ENCODE results near the gene JAM2. TPM values are rescaled to one million over a fixed set of nuclear protein-coding genes. Genes with fewer than 3 reads are reported as not detected.
A peak's percentile ranks its signal among the peaks of the same experiment; 100 is the strongest.

The JAM2 gene
- polyA plus RNA-seq, 3 donors = 0.01 TPM; not detected in 2

DNA sequence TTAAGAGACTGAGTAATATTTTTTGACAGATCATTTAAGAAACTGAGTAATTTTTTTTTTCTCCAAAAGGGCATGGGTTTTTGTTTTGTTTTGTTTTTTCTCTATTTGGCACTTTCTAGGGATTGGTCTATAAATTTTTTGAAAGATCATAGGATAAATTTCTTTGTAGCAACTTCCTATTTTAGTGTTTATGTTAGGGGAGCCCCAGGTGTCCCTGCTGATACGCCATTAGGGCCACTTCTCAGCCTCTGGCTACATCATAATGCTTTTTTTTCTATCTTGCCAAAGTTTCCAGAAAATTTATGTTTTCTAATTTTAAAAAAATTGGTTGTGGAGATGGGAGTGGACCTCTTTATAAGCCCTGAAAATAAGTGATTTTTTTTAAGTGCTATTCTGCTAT, 98.4 kb downstream of the JAM2 start:
- Histone ChIP-seq H3K27ac (ENCODE audit: low read depth in 1 of 2, low read length in 2 of 2) (no peak overlapping the region), H4K20me1 (ENCODE audit: insufficient read depth, low read length) (peaks cover 21% of the 10 kb centered on the region), H3K9ac (ENCODE audit: insufficient read depth, low read length, poor library complexity, severe bottlenecking) (no peak overlapping the region), H2AFZ (ENCODE audit: insufficient read depth, low read depth, low read length, poor library complexity, severe bottlenecking) (no peak overlapping the region), H3K4me3 (replicated peaks in 1 of 3; ENCODE audit: low read depth in 2 of 3, low read length in 3 of 3) (no peak overlapping the region), H3K4me2 (replicated peaks; ENCODE audit: extremely low read depth, low read length, poor library complexity, severe bottlenecking) (no peak overlapping the region), H3K79me2 (ENCODE audit: insufficient read depth, low read length) (peaks cover 87% of the 10 kb centered on the region), H3K9me3 (replicated peaks in 1 of 2; ENCODE audit: control insufficient read depth in 1 of 2, insufficient read depth in 1 of 2, low read length in 2 of 2) (no peaks in the 10 kb centered on the region), H3K4me1 (ENCODE audit: control insufficient read depth in 1 of 2, insufficient read depth in 2 of 2, low read length in 2 of 2) (peaks cover 20 to 33% of the 10 kb centered on the region in 2 donors), H3K27me3 (ENCODE audit: control insufficient read depth in 2 of 2, insufficient read depth in 2 of 2, low read length in 2 of 2) (no peaks in the 10 kb centered on the region), H3K36me3 (replicated peaks in 1 of 2; ENCODE audit: control insufficient read depth in 1 of 2, insufficient read depth in 2 of 2, low read length in 2 of 2) (peaks cover 7 to 28% of the 10 kb centered on the region in 2 donors)
- Mint-ChIP-seq H3K4me3 (no peak overlapping the region), H3K27me3 (ENCODE audit: low read depth in 3 of 3) (no peaks in the 10 kb centered on the region), H3K36me3 (peaks cover 12 to 17% of the 10 kb centered on the region in 2 donors), H3K27ac (peak overlapping the region in 1 of 7 donors; percentile 31), H3K4me1 (peaks cover 35% of the 10 kb centered on the region), H3K9me3 (no peaks in the 10 kb centered on the region)
- DNase-seq = no peak
- no CpG with 5 or more reads among the region's 1 CpG for WGBS (ENCODE audit: insufficient coverage)
- intact Hi-C loops (cut with micrococcal nuclease) = loop anchor here (5.0 to 10.0 kb wide), 2 partner anchors 130 to 283 kb away; partner anchors contain the start of gene MRPL39 (in 1 of the 2)
- TF ChIP-seq, protein P1, sequence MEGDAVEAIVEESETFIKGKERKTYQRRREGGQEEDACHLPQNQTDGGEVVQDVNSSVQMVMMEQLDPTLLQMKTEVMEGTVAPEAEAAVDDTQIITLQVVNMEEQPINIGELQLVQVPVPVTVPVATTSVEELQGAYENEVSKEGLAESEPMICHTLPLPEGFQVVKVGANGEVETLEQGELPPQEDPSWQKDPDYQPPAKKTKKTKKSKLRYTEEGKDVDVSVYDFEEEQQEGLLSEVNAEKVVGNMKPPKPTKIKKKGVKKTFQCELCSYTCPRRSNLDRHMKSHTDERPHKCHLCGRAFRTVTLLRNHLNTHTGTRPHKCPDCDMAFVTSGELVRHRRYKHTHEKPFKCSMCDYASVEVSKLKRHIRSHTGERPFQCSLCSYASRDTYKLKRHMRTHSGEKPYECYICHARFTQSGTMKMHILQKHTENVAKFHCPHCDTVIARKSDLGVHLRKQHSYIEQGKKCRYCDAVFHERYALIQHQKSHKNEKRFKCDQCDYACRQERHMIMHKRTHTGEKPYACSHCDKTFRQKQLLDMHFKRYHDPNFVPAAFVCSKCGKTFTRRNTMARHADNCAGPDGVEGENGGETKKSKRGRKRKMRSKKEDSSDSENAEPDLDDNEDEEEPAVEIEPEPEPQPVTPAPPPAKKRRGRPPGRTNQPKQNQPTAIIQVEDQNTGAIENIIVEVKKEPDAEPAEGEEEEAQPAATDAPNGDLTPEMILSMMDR (IDR thresholded peaks at IDR 0.05) = no peak

DNA sequence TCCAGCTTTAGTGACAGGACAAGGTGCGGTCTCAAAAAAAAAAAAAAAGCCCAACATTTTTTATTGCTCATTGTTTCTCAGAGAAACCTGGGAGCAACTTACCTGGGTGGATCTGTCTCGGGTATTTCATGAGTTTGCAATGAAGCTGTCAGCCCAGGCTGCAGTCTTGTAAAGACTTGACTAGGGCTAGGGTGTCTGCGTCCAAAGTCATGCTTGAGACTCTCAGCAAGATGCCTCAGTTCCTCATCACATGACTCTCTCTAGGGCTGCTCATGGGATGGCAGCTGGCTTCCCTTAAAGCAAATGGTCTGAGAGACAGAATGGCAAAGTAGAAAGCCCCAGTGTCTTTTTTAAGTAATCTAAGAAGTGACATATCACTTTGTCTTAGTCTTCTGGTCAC, 103.8 kb downstream of the JAM2 start:
- TF ChIP-seq, protein P1 (IDR thresholded peaks at IDR 0.05) = no peak
- Histone ChIP-seq H2AFZ (ENCODE audit: insufficient read depth, low read depth, low read length, poor library complexity, severe bottlenecking) (no peak overlapping the region), H3K9me3 (replicated peaks in 1 of 2; ENCODE audit: control insufficient read depth in 1 of 2, insufficient read depth in 1 of 2, low read length in 2 of 2) (no peaks in the 10 kb centered on the region), H3K27ac (ENCODE audit: low read depth in 1 of 2, low read length in 2 of 2) (no peak overlapping the region), H4K20me1 (ENCODE audit: insufficient read depth, low read length) (peaks cover 16% of the 10 kb centered on the region), H3K4me1 (ENCODE audit: control insufficient read depth in 1 of 2, insufficient read depth in 2 of 2, low read length in 2 of 2) (no peaks in the 10 kb centered on the region), H3K27me3 (ENCODE audit: control insufficient read depth in 2 of 2, insufficient read depth in 2 of 2, low read length in 2 of 2) (no peaks in the 10 kb centered on the region), H3K4me3 (replicated peaks in 1 of 3; ENCODE audit: low read depth in 2 of 3, low read length in 3 of 3) (no peak overlapping the region), H3K79me2 (ENCODE audit: insufficient read depth, low read length) (peaks cover 39% of the 10 kb centered on the region), H3K4me2 (replicated peaks; ENCODE audit: extremely low read depth, low read length, poor library complexity, severe bottlenecking) (no peak overlapping the region), H3K36me3 (replicated peaks in 1 of 2; ENCODE audit: control insufficient read depth in 1 of 2, insufficient read depth in 2 of 2, low read length in 2 of 2) (peaks cover 33 to 52% of the 10 kb centered on the region in 2 donors), H3K9ac (ENCODE audit: insufficient read depth, low read length, poor library complexity, severe bottlenecking) (no peak overlapping the region)
- Mint-ChIP-seq H3K9me3 (no peaks in the 10 kb centered on the region), H3K4me1 (peaks cover 4% of the 10 kb centered on the region), H3K27ac (no peak overlapping the region), H3K27me3 (ENCODE audit: low read depth in 3 of 3) (no peaks in the 10 kb centered on the region), H3K36me3 (peaks cover 36 to 40% of the 10 kb centered on the region in 2 donors), H3K4me3 (no peak overlapping the region)
- intact Hi-C loops (cut with micrococcal nuclease) = no loop called here
- DNase-seq = no peak
- 100% methylated on average over 2 of the region's 3 CpGs for WGBS (ENCODE audit: insufficient coverage)
